Anterior cingulate cortex (tissue), 58 donors: Measurements from ENCODE around the gene INSYN2B.

Experiments used
- DNase-seq, 58 donors: peaks; one replicate each; lab custom pipeline; 2025; lab: John Stamatoyannopoulos, UW

INSYN2B gene

DNA sequence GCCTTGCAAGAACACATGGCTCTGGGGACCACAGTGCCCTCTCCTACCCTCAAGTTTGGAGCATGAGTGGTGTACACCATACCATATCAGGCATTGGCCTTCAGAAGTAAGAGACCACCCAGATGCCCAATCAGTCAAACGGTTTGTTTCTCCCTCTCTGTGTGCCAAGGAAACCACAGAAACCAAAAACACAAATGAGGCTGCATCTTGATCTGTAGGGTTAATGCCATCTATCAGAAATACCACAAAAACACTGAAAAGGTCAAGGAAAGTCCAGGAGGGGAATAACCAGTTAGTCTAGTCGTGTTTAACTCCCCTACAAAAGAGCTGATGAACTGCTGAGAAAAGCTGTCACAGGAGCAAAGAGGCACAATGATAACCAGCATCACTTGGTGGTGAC lies 78.4 kb downstream of the INSYN2B start:
- no peak for DNase-seq

DNA sequence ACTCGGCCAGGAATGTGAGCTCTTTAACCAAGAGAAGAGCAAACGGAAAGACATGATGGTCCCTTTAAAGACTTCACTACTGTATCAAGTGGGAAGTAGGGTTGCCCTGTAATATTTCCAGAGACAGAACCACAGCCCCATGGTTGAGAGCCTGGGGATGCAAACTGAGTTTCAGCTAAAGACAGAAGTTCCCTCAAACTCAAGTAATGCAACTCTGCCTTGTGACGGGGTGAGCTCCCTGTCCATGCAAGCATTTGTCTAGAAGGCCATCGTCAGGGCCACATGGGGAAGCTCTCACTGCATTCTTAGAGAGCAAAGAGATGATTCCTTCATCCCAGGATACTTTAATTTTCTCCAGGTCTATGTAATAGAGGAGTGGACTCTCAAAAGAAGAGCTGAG lies 82.8 kb downstream of the INSYN2B start:
- DNase-seq: no peak

DNA sequence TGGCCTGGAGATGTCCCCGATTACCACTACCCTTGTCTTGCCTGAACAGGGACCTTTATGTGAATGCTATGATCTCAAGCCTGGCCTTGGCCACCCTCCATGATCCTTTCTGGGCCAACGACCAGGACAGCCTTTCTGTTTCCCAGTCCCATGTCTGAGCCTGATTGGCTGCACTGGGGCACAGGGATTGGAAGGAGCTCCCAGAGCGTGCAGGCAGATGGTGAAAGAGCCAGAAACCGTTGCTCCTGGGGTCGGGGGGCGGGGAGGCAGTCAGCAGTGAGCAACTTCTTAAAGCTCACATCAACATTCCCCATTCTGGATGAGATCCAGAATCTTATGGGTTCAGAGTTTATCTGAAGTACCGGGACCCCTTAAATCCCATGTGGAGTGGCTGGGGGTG lies 84.4 kb downstream of the INSYN2B start:
- peak in 56 of 58 donors; percentile 26 to 95 (median 74) for DNase-seq

GRCh38 chr5:169893571-169893970 lies 86.7 kb downstream of the INSYN2B start:
- DNase-seq: no peak

GRCh38 chr5:169893010-169893409 lies 87.3 kb downstream of the INSYN2B start:
- DNase-seq: no peak

- no peak for DNase-seq
Observed at GRCh38 chr5:169889572-169889971, 90.7 kb downstream of the INSYN2B start.

DNA sequence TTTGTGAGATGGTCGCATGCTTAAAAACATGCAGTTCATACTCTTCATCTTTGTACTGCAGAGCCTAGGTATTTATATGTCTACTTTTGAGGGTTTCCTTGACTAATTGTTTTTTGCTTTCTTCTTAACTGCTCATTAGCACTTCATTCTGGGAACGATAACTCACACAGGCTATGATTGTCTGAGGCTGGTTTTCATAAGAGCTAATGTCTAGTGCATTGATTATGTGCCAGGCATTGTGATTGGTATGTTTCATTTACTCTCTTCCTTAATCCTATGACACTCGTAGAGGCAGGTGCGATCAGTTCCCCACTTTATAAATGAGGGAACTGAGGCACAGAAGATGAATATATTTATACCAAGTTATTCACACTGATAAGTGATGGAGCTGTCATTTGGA lies 93.6 kb downstream of the INSYN2B start:
- DNase-seq: no peak

- DNase-seq: no peak
Observed at GRCh38 chr5:169886033-169886432, 94.3 kb downstream of the INSYN2B start.

GRCh38 chr5:169881702-169882303 lies 98.5 kb downstream of the INSYN2B start:
- no peak for DNase-seq

GRCh38 chr5:169880785-169881184 lies 99.5 kb downstream of the INSYN2B start:
- no peak for DNase-seq

GRCh38 chr5:169880012-169880663 lies 100.2 kb downstream of the INSYN2B start:
- DNase-seq: no peak

DNA sequence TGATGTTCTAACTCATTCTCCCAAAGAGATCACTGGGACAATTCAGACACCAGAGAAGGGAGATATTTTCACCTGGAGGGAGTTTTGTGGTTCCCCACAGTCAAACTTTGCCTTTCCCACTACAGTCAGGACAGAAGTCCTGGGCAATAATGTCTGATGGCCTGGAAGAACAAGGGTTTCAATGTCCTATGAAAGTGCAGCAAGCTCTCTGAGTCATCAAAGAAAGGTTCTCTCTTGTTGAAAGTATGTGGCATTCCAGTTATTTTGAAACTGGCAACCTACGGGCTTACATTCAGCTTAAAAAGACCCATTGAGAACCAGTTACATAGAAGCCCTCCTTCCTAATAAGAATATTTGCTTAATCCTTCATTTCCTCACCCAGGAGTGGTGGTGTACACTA lies 103.9 kb downstream of the INSYN2B start:
- no peak for DNase-seq

GRCh38 chr5:169875731-169876130 lies 104.6 kb downstream of the INSYN2B start:
- DNase-seq: no peak

- DNase-seq: peak in 4 of 58 donors; percentile 5 to 36 (median 22)
Observed at GRCh38 chr5:169875091-169875728, 105.1 kb downstream of the INSYN2B start.

GRCh38 chr5:169874621-169875020 lies 105.7 kb downstream of the INSYN2B start:
- no peak for DNase-seq

- peak in 43 of 58 donors; percentile 4 to 74 (median 25) for DNase-seq
Observed at GRCh38 chr5:169873642-169874041, 106.7 kb downstream of the INSYN2B start.

DNA sequence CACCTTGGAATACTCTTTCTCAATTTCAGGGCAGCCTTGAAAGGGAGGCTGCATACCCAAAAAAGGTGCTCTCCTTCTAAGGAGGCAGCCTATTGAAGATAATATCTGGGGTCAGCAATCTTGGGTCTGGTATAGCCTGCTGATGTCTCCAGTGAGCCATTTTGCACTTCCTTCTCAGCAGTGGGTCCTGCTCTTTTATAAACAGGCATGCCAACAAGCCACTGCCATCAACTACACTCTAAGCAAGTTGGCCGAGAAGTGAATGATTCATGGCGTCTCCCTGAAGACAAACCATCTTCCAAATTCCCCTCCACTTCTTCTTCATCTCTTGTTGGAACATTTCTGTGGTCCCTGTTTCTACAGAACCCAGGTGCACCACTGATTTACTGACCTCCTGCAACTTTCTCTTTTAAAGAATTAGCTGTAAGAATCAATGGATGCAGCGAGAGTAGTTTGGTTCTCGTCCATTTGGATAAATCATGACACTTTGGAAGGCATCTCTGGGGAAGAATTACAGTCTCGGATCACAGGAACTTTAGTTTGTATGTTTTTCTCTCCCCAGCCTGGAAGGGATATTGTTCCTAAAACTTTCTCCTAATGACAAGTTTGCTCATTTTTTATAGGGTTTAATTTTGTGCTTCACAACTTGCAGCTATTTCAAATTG lies 108.3 kb downstream of the INSYN2B start:
- DNase-seq: no peak

DNA sequence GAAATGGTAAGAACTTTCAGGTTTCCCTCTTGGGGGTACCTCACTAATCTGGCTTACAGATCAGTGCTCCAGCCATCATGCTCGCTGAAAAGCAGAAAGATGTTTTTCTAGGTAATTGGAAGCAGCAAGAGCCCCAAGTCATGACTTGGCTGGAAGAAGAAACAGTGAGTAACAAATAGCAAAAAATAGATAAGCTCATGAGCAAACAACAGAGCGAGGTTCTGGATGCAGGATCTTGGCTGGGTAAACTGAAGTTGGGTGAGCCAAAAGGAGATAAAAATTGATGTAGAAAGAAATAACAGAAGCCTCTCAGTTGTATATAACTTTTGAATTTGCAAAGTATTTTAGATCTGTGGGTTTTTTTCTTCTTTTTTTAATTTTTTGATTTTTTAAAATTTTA lies 110.1 kb downstream of the INSYN2B start:
- no peak for DNase-seq

DNA sequence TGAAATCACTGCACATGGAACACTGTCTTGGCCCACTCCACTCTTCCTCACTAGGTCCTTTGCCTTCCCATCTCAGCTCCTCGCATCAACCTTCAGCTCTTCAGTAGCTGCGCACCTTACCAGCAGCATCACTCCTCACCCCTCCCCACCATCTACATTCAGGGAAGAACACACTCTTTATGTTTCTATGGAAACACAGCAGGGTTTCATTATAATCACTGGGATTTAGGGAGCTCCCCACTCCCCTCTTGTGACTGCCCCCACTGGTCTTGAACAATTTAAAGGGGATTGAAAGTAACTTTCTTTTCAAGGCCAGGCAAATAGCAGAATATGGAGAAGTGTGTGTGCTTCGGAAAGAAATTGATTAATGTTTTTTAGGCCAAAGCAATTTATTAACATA lies 111.2 kb downstream of the INSYN2B start:
- DNase-seq: no peak

DNA sequence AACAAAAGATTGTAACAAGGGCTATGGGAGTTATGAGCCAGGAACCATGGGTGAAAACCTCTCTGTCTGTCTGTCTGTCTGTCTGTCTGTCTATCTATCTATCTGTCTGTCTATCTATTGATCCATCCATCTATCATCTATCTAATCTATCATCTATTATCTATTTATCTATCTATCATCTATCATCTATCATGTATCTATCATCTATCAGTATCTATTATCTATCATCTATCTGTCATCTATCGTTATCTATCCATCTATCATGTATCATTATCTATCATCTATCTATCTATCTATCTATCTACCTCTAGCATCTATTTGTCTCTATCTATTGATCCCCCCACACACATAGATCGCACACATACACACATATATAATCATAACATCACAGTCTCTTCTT lies 112.9 kb downstream of the INSYN2B start:
- no peak for DNase-seq

DNA sequence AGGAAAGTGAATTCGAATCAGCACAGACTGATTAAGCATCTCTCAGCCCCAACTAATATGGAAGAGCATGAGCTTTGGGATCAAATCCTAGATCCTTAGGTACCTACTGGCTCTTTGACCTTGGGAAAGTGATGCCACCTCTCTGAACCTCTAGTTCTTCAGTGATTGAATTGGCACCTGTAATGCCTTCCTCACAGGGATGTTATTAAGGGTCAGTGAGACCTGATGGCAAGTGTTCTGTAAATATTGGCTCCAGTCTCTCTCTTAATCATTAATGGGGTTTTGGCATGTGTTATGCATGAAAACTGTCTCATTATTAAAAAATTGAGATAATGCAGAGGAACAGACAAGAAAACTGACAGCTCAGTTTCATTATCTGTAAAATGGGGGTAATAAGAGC lies 115.8 kb downstream of the INSYN2B start:
- no peak for DNase-seq
